ENCODE measurements around the gene BLOC1S3.

- TF ChIP-seq CTCF (IDR thresholded peaks at IDR 0.05) (no peak), ZFX (IDR thresholded peaks at IDR 0.05; ENCODE audit: borderline replicate concordance) (no peak)
These were observed 11.8 kb upstream of the BLOC1S3 start for GRCh38 chr19:45166723-45167252.
